ENCODE measurements around the gene BCLAF3. TPM values are rescaled to one million over a fixed set of nuclear protein-coding genes. Genes with fewer than 3 reads are reported as not detected.

BCLAF3 gene
- total and polyA plus RNA-seq, 2 of the 13 experiments (the other 11 are each of a cell fraction or from before 2014, with no cell fraction given): 1.5 to 2.7 TPM

DNA sequence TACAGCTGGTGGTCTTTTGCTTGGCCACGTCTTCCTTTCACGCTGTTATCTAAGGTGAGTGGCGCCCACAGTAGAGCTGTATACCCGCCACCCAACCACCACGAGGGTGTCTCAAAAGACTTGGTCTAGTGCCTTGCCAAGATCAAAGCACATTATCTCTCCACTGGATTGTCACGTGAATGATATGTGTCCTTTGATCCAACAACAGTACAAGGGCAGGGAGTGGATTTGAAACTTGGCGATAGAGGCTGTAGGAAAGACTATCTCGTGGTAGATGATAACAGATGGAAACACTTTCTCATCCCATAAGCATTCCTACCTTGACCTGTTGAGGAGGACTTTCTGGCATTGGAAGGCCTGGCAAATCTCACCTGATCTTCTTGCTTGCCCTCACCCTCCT lies 37.7 kb upstream of the BCLAF3 start:
- no peaks in the 10 kb centered on the region for H3K27me3 ChIP-seq (ENCODE audit: control insufficient read depth in 1 of 2, insufficient read depth in 2 of 2, low read length in 2 of 2)
- H3K36me3 ChIP-seq (replicated peaks in 1 of 2; ENCODE audit: control insufficient read depth in 1 of 2, insufficient read depth in 2 of 2, low read length in 2 of 2): peaks cover 0 to 1% of the 10 kb centered on the region in 2 experiments; a peak in 1 of 5 replicates
- no peak overlapping the region for H3K4me2 ChIP-seq (ENCODE audit: low read depth, low read length)
- no peaks in the 10 kb centered on the region for H3K79me2 ChIP-seq (ENCODE audit: insufficient read depth, low read length)
- no TSS peak for BruUV-seq (replicated peaks)
- H3K9ac ChIP-seq (ENCODE audit: insufficient read depth, low read depth, low read length): no peak overlapping the region
- intact Hi-C loops (cut with micrococcal nuclease; ENCODE audit: unreplicated experiment) (no loop called here), in situ Hi-C loops (cut with HindIII; ENCODE audit: extremely low pct_ligation_motif_present, low pct_unique_long_range_greater_than_20kb) (no loop called here)
- POLR2A ChIA-PET: no interaction called here
- no peaks in the 10 kb centered on the region for H4K20me1 ChIP-seq (ENCODE audit: insufficient read depth, low read length)
- DNase-seq (ENCODE audit: low spot score) (peak; percentile 53), ATAC-seq (no peak), FAIRE-seq (no peak)
- CTCF ChIA-PET (ENCODE audit: low intra/inter-chr PET ratio, low total read pairs): no interaction called here
- no peaks in the 10 kb centered on the region for H3K9me3 ChIP-seq (ENCODE audit: low read length)
- H3K4me3 ChIP-seq (replicated peaks in 1 of 3; ENCODE audit: insufficient read depth in 1 of 3, low read depth in 2 of 3, low read length in 3 of 3): no peak overlapping the region
- H3K4me1 ChIP-seq (ENCODE audit: insufficient read depth, low read length): peaks cover 47% of the 10 kb centered on the region
- WGBS (ENCODE audit: low lambda C conversion rate): 71% methylated on average over 8 of the region's 8 CpGs
- peak overlapping the region; percentile 64 for H3K27ac ChIP-seq (ENCODE audit: extremely low read length, insufficient read depth, low read length)
- H2AFZ ChIP-seq (ENCODE audit: low read length): no peak overlapping the region
- TF ChIP-seq, protein P1, sequence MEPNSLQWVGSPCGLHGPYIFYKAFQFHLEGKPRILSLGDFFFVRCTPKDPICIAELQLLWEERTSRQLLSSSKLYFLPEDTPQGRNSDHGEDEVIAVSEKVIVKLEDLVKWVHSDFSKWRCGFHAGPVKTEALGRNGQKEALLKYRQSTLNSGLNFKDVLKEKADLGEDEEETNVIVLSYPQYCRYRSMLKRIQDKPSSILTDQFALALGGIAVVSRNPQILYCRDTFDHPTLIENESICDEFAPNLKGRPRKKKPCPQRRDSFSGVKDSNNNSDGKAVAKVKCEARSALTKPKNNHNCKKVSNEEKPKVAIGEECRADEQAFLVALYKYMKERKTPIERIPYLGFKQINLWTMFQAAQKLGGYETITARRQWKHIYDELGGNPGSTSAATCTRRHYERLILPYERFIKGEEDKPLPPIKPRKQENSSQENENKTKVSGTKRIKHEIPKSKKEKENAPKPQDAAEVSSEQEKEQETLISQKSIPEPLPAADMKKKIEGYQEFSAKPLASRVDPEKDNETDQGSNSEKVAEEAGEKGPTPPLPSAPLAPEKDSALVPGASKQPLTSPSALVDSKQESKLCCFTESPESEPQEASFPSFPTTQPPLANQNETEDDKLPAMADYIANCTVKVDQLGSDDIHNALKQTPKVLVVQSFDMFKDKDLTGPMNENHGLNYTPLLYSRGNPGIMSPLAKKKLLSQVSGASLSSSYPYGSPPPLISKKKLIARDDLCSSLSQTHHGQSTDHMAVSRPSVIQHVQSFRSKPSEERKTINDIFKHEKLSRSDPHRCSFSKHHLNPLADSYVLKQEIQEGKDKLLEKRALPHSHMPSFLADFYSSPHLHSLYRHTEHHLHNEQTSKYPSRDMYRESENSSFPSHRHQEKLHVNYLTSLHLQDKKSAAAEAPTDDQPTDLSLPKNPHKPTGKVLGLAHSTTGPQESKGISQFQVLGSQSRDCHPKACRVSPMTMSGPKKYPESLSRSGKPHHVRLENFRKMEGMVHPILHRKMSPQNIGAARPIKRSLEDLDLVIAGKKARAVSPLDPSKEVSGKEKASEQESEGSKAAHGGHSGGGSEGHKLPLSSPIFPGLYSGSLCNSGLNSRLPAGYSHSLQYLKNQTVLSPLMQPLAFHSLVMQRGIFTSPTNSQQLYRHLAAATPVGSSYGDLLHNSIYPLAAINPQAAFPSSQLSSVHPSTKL (CRISPR knock-in tag; IDR thresholded peaks at IDR 0.05): 0 out of 2 replicates have a peak, but pooled peaks have one; percentile 14
- TF ChIP-seq SAP130 (CRISPR knock-in tag; IDR thresholded peaks at IDR 0.05; ENCODE audit: low read depth) (0 out of 2 replicates have a peak, but pooled peaks have one; percentile 10), EP300 (IDR thresholded peaks at IDR 0.05; ENCODE audit: low read depth in 2 of 2, low read length in 2 of 2) (no peak), EP300 (CRISPR knock-in tag; IDR thresholded peaks at IDR 0.05; ENCODE audit: borderline replicate concordance) (peak; percentile 52; the same call in 1 of the 2 replicates), ZNF256 (CRISPR knock-in tag; conservative IDR thresholded peaks at IDR 0.05) (no peak), NCOA2 (CRISPR knock-in tag; IDR thresholded peaks at IDR 0.05) (peak; percentile 30; the same call in 1 of the 2 replicates), ZNF644 (CRISPR knock-in tag; IDR thresholded peaks at IDR 0.05; ENCODE audit: low read depth) (peak; percentile 60; the same call in 1 of the 2 replicates), ZNF136 (CRISPR knock-in tag; IDR thresholded peaks at IDR 0.05; ENCODE audit: low read depth) (no peak), SOX5 (CRISPR knock-in tag; IDR thresholded peaks at IDR 0.05; ENCODE audit: borderline replicate concordance) (peak; percentile 42; the same call in 1 of the 2 replicates), SOX13 (IDR thresholded peaks at IDR 0.05) (no peak), SOX13 (CRISPR knock-in tag; conservative IDR thresholded peaks at IDR 0.05 in 1 of 2, IDR thresholded peaks at IDR 0.05 in 1 of 2) (0 out of 4 replicates have a peak, but pooled peaks of 1 of the 2 experiments have one; percentile 21), ZNF33A (CRISPR knock-in tag; IDR thresholded peaks at IDR 0.05; ENCODE audit: borderline replicate concordance) (no peak), U2AF2 (IDR thresholded peaks at IDR 0.05; ENCODE audit: low read depth, low read length) (no peak), TCF7 (IDR thresholded peaks at IDR 0.05; ENCODE audit: low read depth) (peak; percentile 54)
- TF ChIP-seq, protein P2, sequence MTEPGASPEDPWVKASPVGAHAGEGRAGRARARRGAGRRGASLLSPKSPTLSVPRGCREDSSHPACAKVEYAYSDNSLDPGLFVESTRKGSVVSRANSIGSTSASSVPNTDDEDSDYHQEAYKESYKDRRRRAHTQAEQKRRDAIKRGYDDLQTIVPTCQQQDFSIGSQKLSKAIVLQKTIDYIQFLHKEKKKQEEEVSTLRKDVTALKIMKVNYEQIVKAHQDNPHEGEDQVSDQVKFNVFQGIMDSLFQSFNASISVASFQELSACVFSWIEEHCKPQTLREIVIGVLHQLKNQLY (CRISPR knock-in tag; IDR thresholded peaks at IDR 0.05): 0 out of 2 replicates have a peak, but pooled peaks have one; percentile 31
- TF ChIP-seq, protein P3, sequence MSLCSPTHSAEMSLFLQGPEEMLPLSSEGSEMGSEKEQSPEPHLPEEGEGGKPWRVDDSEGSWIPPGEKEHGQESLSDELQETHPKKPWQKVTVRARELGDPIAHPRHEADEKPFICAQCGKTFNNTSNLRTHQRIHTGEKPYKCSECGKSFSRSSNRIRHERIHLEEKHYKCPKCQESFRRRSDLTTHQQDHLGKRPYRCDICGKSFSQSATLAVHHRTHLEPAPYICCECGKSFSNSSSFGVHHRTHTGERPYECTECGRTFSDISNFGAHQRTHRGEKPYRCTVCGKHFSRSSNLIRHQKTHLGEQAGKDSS (CRISPR knock-in tag; IDR thresholded peaks at IDR 0.05; ENCODE audit: borderline replicate concordance, low read depth): peak; percentile 4; the same call in 1 of the 2 replicates
- TF ChIP-seq, protein P4, sequence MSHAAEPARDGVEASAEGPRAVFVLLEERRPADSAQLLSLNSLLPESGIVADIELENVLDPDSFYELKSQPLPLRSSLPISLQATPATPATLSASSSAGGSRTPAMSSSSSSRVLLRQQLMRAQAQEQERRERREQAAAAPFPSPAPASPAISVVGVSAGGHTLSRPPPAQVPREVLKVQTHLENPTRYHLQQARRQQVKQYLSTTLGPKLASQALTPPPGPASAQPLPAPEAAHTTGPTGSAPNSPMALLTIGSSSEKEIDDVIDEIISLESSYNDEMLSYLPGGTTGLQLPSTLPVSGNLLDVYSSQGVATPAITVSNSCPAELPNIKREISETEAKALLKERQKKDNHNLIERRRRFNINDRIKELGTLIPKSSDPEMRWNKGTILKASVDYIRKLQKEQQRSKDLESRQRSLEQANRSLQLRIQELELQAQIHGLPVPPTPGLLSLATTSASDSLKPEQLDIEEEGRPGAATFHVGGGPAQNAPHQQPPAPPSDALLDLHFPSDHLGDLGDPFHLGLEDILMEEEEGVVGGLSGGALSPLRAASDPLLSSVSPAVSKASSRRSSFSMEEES (CRISPR knock-in tag; IDR thresholded peaks at IDR 0.05): peak; percentile 52; the same call in 1 of the 2 replicates
